HG03571 (cell line): ENCODE data around the gene IRAK1.

ENCODE experiments used
- ATAC-seq: cut with Tn5 transposase; IDR thresholded peaks from one replicate; pipeline ENCODE4 v1.9.1; 2021; ENCODE audit not compliant: unreplicated experiment

The IRAK1 gene

GRCh38 chrX:154021131-154021611 lies 1.5 kb upstream of the IRAK1 start:
- ATAC-seq, result no peak

GRCh38 chrX:154020536-154021115 lies 924 bp upstream of the IRAK1 start:
- ATAC-seq, result no peak

- ATAC-seq, result no peak
Observed at GRCh38 chrX:154019061-154019621, 561 bp downstream of the IRAK1 start.

- no peak for ATAC-seq
Observed at GRCh38 chrX:154018518-154019060, 1.1 kb downstream of the IRAK1 start.

GRCh38 chrX:154017766-154018517 lies 1.8 kb downstream of the IRAK1 start:
- no peak for ATAC-seq

- no peak for ATAC-seq
Observed at GRCh38 chrX:154016366-154017076, 3.2 kb downstream of the IRAK1 start.

- ATAC-seq, result no peak
Observed at GRCh38 chrX:154015581-154016264, 4.0 kb downstream of the IRAK1 start.

GRCh38 chrX:154014429-154015380 lies 5.0 kb downstream of the IRAK1 start:
- ATAC-seq, result no peak

GRCh38 chrX:154013614-154014360 lies 5.9 kb downstream of the IRAK1 start:
- ATAC-seq, result no peak

GRCh38 chrX:154013001-154013421 lies 6.7 kb downstream of the IRAK1 start:
- ATAC-seq, result no peak

GRCh38 chrX:154012336-154012991 lies 7.2 kb downstream of the IRAK1 start:
- no peak for ATAC-seq

GRCh38 chrX:154011376-154012335 lies 8.0 kb downstream of the IRAK1 start:
- ATAC-seq, result no peak

GRCh38 chrX:154010330-154011087 lies 9.2 kb downstream of the IRAK1 start:
- no peak for ATAC-seq

GRCh38 chrX:154008521-154008920 lies 11.2 kb downstream of the IRAK1 start:
- no peak for ATAC-seq

GRCh38 chrX:154006947-154007346 lies 12.8 kb downstream of the IRAK1 start:
- no peak for ATAC-seq

- ATAC-seq, result no peak
Observed at GRCh38 chrX:154004315-154004714, 15.4 kb downstream of the IRAK1 start.
